ENCODE measurements around the gene PRDM15. TPM values are rescaled to one million over a fixed set of nuclear protein-coding genes. Genes with fewer than 3 reads are reported as not detected.

The PRDM15 gene
- total RNA-seq, 2 experiments from 2014 or later: 7.0 to 8.1 TPM

GRCh38 chr21:41920476-41920875 is 41.3 kb upstream of the PRDM15 start:
- Mint-ChIP-seq H3K36me3 (ENCODE audit: low read depth) (no peaks in the 10 kb centered on the region), H3K4me1 (peaks cover 26% of the 10 kb centered on the region), H3K27me3 (no peaks in the 10 kb centered on the region), H3K9me3 (no peaks in the 10 kb centered on the region), H3K4me3 (no peak overlapping the region), H3K27ac (no peak overlapping the region)
- CTCF ChIA-PET: no interaction called here
- POLR2A ChIA-PET: no interaction called here
- DNase-seq: no peak

GRCh38 chr21:41919666-41920398 is 40.7 kb upstream of the PRDM15 start:
- Mint-ChIP-seq H3K4me1 (peaks cover 22% of the 10 kb centered on the region), H3K27me3 (no peaks in the 10 kb centered on the region), H3K36me3 (ENCODE audit: low read depth) (no peaks in the 10 kb centered on the region), H3K4me3 (no peak overlapping the region), H3K9me3 (no peaks in the 10 kb centered on the region), H3K27ac (no peak overlapping the region)
- no peak for DNase-seq
- ChIA-PET CTCF (no interaction called here), POLR2A (no interaction called here)

- ChIA-PET POLR2A (no interaction called here), CTCF (no interaction called here)
Observed at GRCh38 chr21:41918561-41919358, 39.6 kb upstream of the PRDM15 start.

DNA sequence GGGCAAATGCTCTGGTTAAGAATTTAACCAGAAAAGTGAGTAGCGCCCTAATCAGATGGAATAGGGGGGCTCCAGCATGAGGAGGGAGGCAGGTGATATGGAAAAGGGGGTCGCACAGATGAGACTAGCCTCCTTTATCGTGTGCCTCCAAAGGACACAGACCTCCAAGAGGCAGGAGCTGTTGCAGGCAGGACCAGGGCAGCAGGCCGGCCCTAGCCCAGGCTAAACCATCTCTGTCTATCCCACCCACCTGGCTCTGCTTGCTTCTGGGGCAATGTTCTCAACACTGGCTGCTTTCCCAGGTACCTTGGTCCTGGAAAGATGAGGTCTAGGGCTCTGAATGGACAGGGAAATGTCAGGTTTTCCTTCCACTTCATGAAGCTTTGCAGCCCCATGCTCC is 38.4 kb upstream of the PRDM15 start:
- DNase-seq: no peak
- CTCF ChIA-PET: no interaction called here
- Mint-ChIP-seq H3K27ac (no peak overlapping the region), H3K4me3 (no peak overlapping the region), H3K9me3 (no peaks in the 10 kb centered on the region), H3K27me3 (no peaks in the 10 kb centered on the region), H3K4me1 (peaks cover 4% of the 10 kb centered on the region), H3K36me3 (ENCODE audit: low read depth) (no peaks in the 10 kb centered on the region)
- POLR2A ChIA-PET: no interaction called here

More at GRCh38 chr21:41918561-41919358, 39.6 kb upstream of the PRDM15 start:
- no peak overlapping the region for H3K4me3 Mint-ChIP-seq
- no peaks in the 10 kb centered on the region for H3K27me3 Mint-ChIP-seq
- H3K4me1 Mint-ChIP-seq: peaks cover 13% of the 10 kb centered on the region
- H3K27ac Mint-ChIP-seq: no peak overlapping the region
- no peaks in the 10 kb centered on the region for H3K36me3 Mint-ChIP-seq (ENCODE audit: low read depth)
- no peak for DNase-seq
- H3K9me3 Mint-ChIP-seq: no peaks in the 10 kb centered on the region

- Mint-ChIP-seq H3K36me3 (ENCODE audit: low read depth) (peaks cover 1% of the 10 kb centered on the region), H3K4me1 (peaks cover 4% of the 10 kb centered on the region), H3K4me3 (no peak overlapping the region), H3K27me3 (no peaks in the 10 kb centered on the region), H3K9me3 (no peaks in the 10 kb centered on the region), H3K27ac (no peak overlapping the region)
- no peak for DNase-seq
- POLR2A ChIA-PET: no interaction called here
- CTCF ChIA-PET: no interaction called here
Observed at GRCh38 chr21:41916888-41917433, 37.8 kb upstream of the PRDM15 start.

- H3K27ac Mint-ChIP-seq: no peak overlapping the region
- H3K9me3 Mint-ChIP-seq: no peaks in the 10 kb centered on the region
- no peak for DNase-seq
- ChIA-PET CTCF (no interaction called here), POLR2A (no interaction called here)
- no peaks in the 10 kb centered on the region for H3K27me3 Mint-ChIP-seq
- H3K4me1 Mint-ChIP-seq: no peaks in the 10 kb centered on the region
- no peak overlapping the region for H3K4me3 Mint-ChIP-seq
- H3K36me3 Mint-ChIP-seq (ENCODE audit: low read depth): peaks cover 3% of the 10 kb centered on the region
Observed at GRCh38 chr21:41914965-41915364, 35.8 kb upstream of the PRDM15 start.

DNA sequence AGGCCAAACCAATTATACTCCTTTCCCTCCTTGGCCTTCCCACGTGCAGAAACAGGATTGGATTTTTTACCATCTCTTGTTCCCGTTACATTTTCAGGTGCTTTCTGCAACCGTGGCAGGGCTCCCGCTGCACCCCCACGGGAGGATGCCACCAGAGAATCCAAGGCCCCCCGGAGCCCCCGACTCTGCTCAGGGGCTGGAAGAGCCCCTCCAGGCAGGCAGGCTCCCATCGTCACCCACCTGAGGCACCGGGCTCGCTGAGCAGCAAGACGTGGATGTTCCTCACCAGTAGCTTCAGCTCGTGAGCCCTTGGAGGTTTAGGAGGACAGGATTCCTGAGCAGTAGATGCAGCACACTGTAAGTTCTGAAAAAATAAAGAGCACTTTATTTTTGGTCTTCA is 35.2 kb upstream of the PRDM15 start:
- Mint-ChIP-seq H3K4me1 (no peaks in the 10 kb centered on the region), H3K4me3 (no peak overlapping the region), H3K9me3 (no peaks in the 10 kb centered on the region), H3K36me3 (ENCODE audit: low read depth) (peaks cover 3% of the 10 kb centered on the region), H3K27ac (no peak overlapping the region), H3K27me3 (no peaks in the 10 kb centered on the region)
- ChIA-PET POLR2A (no interaction called here), CTCF (no interaction called here)
- no peak for DNase-seq

DNA sequence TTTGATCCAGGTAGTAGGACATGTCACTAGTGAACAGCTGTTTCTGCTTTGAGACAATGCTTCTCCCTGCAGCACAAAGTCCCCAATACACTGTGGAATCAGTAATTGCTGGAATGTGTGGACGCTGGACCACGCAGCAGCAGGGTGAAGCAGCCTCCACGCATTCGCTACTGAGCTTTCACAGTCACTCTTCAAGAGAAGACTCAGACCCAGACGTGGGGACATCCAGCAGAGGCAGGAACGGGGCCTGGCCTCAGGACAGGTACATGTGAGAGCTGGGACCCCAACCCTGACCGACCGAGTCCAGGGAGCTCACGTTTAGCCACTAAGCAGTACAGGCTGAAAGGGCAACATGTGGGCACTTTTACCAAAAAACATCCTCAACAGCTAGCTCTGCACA is 34.1 kb upstream of the PRDM15 start:
- Mint-ChIP-seq H3K27ac (no peak overlapping the region), H3K9me3 (no peaks in the 10 kb centered on the region), H3K4me3 (no peak overlapping the region), H3K27me3 (no peaks in the 10 kb centered on the region), H3K4me1 (no peaks in the 10 kb centered on the region), H3K36me3 (ENCODE audit: low read depth) (peaks cover 3% of the 10 kb centered on the region)
- DNase-seq: no peak
- ChIA-PET CTCF (no interaction called here), POLR2A (no interaction called here)

DNA sequence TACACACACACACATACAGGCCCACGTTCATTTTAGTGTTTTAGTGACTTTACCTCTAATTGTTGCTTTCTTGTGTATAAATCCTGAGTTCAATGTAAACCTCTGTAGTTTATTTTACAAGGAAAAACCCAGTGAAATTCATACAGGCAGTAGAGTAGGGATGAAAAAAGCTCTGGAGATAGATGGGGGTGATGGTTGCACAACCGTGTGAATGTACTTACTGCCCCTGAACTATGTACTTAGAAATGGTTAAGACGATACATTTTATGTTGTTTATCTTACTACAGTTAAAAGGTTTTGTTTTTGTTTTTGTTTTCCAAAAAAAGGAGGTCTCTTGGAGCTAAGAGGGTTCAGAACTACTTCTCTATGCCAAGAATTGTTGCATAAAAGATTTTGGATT is 29.7 kb upstream of the PRDM15 start:
- no peaks in the 10 kb centered on the region for H3K9me3 Mint-ChIP-seq
- no peaks in the 10 kb centered on the region for H3K4me1 Mint-ChIP-seq
- no peak overlapping the region for H3K4me3 Mint-ChIP-seq

GRCh38 chr21:41907496-41908258 is 28.5 kb upstream of the PRDM15 start:
- H3K4me1 Mint-ChIP-seq: no peaks in the 10 kb centered on the region
- H3K36me3 Mint-ChIP-seq (ENCODE audit: low read depth): peaks cover 3% of the 10 kb centered on the region
- no peak for DNase-seq
- H3K27ac Mint-ChIP-seq: no peak overlapping the region
- no peaks in the 10 kb centered on the region for H3K9me3 Mint-ChIP-seq
- ChIA-PET POLR2A (no interaction called here), CTCF (no interaction called here)
- H3K4me3 Mint-ChIP-seq: no peak overlapping the region
- no peaks in the 10 kb centered on the region for H3K27me3 Mint-ChIP-seq

More for the DNA sequence above, 29.7 kb upstream of the PRDM15 start:
- Mint-ChIP-seq H3K27me3 (no peaks in the 10 kb centered on the region), H3K36me3 (ENCODE audit: low read depth) (peaks cover 3% of the 10 kb centered on the region), H3K27ac (no peak overlapping the region)
- ChIA-PET CTCF (no interaction called here), POLR2A (no interaction called here)
- DNase-seq: no peak

- no peaks in the 10 kb centered on the region for H3K36me3 Mint-ChIP-seq (ENCODE audit: low read depth)
- H3K4me3 Mint-ChIP-seq: no peak overlapping the region
- H3K27ac Mint-ChIP-seq: no peak overlapping the region
- CTCF ChIA-PET: no interaction called here
- no peak for DNase-seq
- no peaks in the 10 kb centered on the region for H3K4me1 Mint-ChIP-seq
- H3K27me3 Mint-ChIP-seq: no peaks in the 10 kb centered on the region
- no peaks in the 10 kb centered on the region for H3K9me3 Mint-ChIP-seq
- POLR2A ChIA-PET: no interaction called here
Observed at GRCh38 chr21:41906770-41907169, 27.6 kb upstream of the PRDM15 start.

DNA sequence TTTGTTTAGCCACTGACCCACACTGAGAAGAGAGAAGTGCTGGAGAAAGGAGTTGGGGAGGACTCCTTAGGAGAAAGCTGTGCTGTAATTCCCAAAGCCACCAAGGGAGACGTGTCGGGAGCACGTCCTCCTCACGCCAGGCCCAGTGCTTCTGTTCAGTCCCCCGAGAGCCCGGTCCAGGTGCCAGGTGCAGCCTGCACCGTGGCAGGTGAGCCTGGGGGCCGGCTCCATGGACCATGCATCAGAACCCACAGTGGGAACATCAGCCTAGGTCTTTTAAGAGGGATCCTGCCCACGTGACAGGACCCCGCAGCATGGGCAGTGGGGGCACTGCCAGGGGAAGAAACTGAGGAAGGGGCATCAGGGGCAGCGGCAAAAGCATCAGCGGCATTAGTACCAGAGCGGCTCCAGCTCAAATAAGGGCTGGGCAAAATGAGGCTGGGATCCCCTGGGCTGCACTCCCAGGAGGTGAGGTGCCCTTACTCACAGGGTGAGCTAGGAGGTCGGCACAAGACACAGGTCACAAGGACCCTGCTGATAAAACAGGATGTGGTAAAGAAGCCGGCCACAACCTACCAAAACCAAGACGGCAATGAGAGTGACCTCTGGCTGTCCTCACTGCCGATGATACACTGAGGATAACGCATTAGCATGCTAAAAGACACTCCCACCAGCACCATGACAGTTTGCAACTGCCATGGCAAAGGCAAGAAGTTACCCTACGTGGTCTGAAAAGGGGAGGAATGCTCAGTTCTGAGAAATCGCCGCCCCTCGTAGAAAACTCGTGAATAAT is 24.6 kb upstream of the PRDM15 start:
- Mint-ChIP-seq H3K27ac (no peak overlapping the region), H3K4me3 (no peak overlapping the region), H3K9me3 (no peaks in the 10 kb centered on the region), H3K27me3 (no peaks in the 10 kb centered on the region), H3K4me1 (peaks cover 14% of the 10 kb centered on the region), H3K36me3 (ENCODE audit: low read depth) (no peaks in the 10 kb centered on the region)
- ChIA-PET POLR2A (no interaction called here), CTCF (no interaction called here)
- no peak for DNase-seq

DNA sequence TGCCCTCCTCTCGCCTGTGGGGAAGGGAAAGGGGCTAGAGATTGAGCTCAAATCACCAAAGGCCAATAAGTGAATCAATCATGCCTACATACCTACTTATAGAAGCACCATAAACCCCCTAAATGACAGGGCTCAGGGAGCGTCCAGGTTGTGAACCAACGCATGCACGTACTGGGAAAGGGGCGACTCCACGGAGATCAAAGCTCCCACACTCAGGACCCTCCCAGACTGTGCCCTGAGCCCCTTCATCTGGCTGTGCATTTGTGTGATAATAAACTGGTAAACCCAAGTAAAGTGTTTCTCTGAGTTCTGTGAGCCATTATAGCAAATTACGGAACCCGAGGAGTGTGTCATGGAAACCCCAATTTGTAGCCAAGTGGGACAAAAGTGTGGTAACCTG is 23.8 kb upstream of the PRDM15 start:
- no peak for DNase-seq
- CTCF ChIA-PET: interaction anchor here (0.6 kb wide), 1 partner anchor 69 kb away, joined by 3 read pairs; no protein-coding TSS in a partner anchor
- Mint-ChIP-seq H3K9me3 (no peaks in the 10 kb centered on the region), H3K27ac (no peak overlapping the region), H3K4me1 (peaks cover 16% of the 10 kb centered on the region), H3K4me3 (no peak overlapping the region), H3K36me3 (ENCODE audit: low read depth) (no peaks in the 10 kb centered on the region), H3K27me3 (no peaks in the 10 kb centered on the region)
- POLR2A ChIA-PET: no interaction called here

All from activated CD4-positive, alpha-beta memory T cell treated with anti-CD3 and anti-CD28 coated beads, Interleukin-2, amount 10 ng/mL, durations not matched to agents 7 days and 5 days (primary cell).